Skin epidermis (tissue), 12 donors: ENCODE results near the gene BTBD17.

Experiments
- H3K27ac ChIP-seq, 21 experiments: fragments of 200-600 bp; sonication (generic) in 11 of 21; one replicate each; pipeline ENCODE4 v1.5.0; 2020; ENCODE audit warnings: mild to moderate bottlenecking in 3 of 21, inconsistent platforms in 2 of 21, moderate library complexity in 2 of 21
- H3K4me3 ChIP-seq, 7 experiments: fragments of 200-600 bp; sonication (generic) in 2 of 7; one replicate each; pipeline ENCODE4 v1.5.0; 2020; ENCODE audit warnings: inconsistent platforms in 2 of 7, mild to moderate bottlenecking in 2 of 7, moderate library complexity in 1 of 7

Gene BTBD17

DNA sequence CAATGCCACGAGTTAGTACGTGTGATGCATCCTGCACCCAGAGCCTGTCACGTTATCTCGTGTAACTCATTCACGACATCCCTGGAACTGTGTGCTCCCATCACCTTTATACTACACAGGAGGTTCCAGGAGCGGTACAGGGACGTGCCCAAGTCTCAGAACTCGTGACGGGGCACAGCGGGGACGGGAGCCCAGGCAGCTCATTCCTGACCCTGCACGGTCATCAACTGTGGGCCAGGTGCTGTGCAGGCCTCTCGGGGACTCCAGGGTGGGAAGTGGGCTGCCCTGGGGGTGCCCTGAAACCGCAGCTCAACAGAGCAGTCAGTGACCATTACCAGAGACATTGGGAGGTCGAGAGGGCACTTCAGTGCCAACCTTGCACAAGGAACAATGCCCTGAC, 46.8 kb downstream of the BTBD17 start:
- no peak overlapping the region for H3K4me3 ChIP-seq

DNA sequence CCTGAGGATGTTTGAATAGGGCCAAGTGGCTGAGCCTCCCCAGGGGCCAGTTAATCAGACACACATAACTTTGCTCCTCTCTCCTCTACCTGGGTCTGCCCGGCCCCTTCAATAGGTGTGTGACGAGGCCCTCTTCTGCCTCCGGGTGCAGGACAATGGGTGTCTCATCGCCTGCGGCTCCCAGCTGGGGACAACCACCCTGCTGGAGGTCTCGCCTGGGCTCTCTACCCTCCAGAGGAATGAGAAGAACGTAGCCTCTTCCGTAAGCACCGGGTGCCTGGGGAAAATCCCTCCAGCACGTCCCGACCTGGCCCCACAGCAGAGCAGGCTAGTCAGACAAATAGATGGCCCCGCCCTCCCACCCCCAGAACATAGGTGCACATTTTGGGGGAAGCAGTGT, 51.8 kb downstream of the BTBD17 start:
- no peak overlapping the region for H3K27ac ChIP-seq
- H3K4me3 ChIP-seq: no peak overlapping the region

More for the DNA sequence above, 46.8 kb downstream of the BTBD17 start:
- H3K27ac ChIP-seq: no peak overlapping the region

DNA sequence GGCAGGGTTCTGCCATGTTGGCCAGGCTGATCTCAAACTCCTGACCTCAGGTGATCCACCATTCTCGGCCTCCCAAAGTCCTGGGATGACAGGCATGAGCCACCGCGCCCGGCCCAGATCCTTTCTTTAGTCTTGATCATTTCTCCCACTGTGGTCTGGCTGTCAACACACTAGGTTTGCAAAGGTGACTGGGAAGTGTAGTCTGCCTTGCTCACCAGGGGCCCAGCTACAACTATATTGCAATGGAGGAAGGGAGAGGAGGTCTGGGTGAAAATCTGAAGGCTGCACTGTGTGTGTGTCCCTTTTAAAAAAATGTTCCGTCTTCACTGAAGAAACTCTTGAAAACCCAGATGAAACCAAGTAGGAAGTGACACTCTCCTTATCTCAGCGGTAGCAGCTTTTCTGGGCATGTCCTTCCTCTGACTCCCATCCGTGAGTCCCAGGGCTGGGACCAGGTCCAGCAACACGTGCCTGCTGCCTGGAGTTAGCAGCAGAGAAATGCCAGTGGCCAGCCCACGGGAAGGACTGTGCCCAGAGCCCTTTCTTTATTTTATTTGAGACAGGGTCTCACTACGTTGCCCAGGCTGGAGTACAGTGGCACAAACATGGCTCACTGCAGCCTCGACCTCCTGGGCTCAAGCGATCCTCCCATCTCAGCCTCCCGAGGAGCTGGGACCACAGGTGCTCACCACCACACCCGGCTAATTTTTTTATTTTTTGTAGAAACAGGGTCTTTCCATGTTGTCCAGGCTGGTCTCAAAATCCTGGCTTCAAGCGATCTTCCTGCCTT, 53.5 kb downstream of the BTBD17 start:
- no peak overlapping the region for H3K4me3 ChIP-seq
- no peak overlapping the region for H3K27ac ChIP-seq
